ENCODE measurements around the gene PPP5C. TPM values are rescaled to one million over a fixed set of nuclear protein-coding genes. Genes with fewer than 3 reads are reported as not detected.

The PPP5C gene
- total and polyA plus RNA-seq, 2 of the 13 experiments (the other 11 are each of a cell fraction or from before 2014, with no cell fraction given), result 41.6 to 67.9 TPM

- TF ChIP-seq IRF2 (CRISPR knock-in tag; IDR thresholded peaks at IDR 0.05) (no peak), ZNF512 (CRISPR knock-in tag; IDR thresholded peaks at IDR 0.05) (peak; percentile 23; the same call in 1 of the 2 replicates), ZNF777 (CRISPR knock-in tag; IDR thresholded peaks at IDR 0.05) (no peak), HOXA9 (CRISPR knock-in tag; IDR thresholded peaks at IDR 0.05; ENCODE audit: borderline replicate concordance) (no peak), MTA3 (CRISPR knock-in tag; IDR thresholded peaks at IDR 0.05) (no peak), ZNF30 (CRISPR knock-in tag; IDR thresholded peaks at IDR 0.05) (no peak), ZSCAN22 (CRISPR knock-in tag; IDR thresholded peaks at IDR 0.05) (no peak), ZNF687 (CRISPR knock-in tag; IDR thresholded peaks at IDR 0.05) (peak; percentile 66), GLI4 (CRISPR knock-in tag; IDR thresholded peaks at IDR 0.05; ENCODE audit: borderline replicate concordance) (no peak), ZNF644 (CRISPR knock-in tag; IDR thresholded peaks at IDR 0.05; ENCODE audit: low read depth) (no peak), ZNF691 (CRISPR knock-in tag; IDR thresholded peaks at IDR 0.05; ENCODE audit: borderline replicate concordance, low read depth) (no peak), SNAPC4 (CRISPR knock-in tag; IDR thresholded peaks at IDR 0.05) (no peak), NFYB (CRISPR knock-in tag; IDR thresholded peaks at IDR 0.05) (no peak), MAX (IDR thresholded peaks at IDR 0.05) (0 out of 2 replicates have a peak, but pooled peaks have one; percentile 25), XRCC5 (optimal IDR thresholded peaks at IDR 0.05; ENCODE audit: low read length) (no peak), MIER2 (CRISPR knock-in tag; IDR thresholded peaks at IDR 0.05) (no peak), CC2D1A (CRISPR knock-in tag; IDR thresholded peaks at IDR 0.05) (no peak), NFIB (CRISPR knock-in tag; IDR thresholded peaks at IDR 0.05; ENCODE audit: borderline replicate concordance) (no peak), YEATS2 (CRISPR knock-in tag; IDR thresholded peaks at IDR 0.05; ENCODE audit: borderline replicate concordance) (no peak), ELF1 (CRISPR knock-in tag; IDR thresholded peaks at IDR 0.05) (no peak)
Measured at GRCh38 chr19:46408664-46409039, 61.8 kb downstream of the PPP5C start (continued).
